K562 (cell line): ENCODE results near the gene PLXNB3. TPM values are rescaled to one million over a fixed set of nuclear protein-coding genes. Genes with fewer than 3 reads are reported as not detected.
"Not testable (repeated sequence)": the region's sequence is repeated elsewhere in the genome, so short reads cannot be mapped to it uniquely, and the experiment has no call there.

Experiments
- ATAC-seq: fragments of 200-7000 bp; cut with Tn5 transposase; 3 replicates; pipeline ENCODE4 v1.9.1; 2020; ENCODE audit warnings: moderate library complexity
- BruUV-seq: library from RNA; stranded (reverse); fragments of 400-500 nt; replicated peaks from 2 replicates; lab custom pipeline; 2021; lab: Mats Ljungman, UMichigan
- CTCF ChIA-PET: fragments of 300-600 bp; formaldehyde crosslinking; extraction: SDS; loops from one replicate; lab custom pipeline; 2021; ENCODE audit warnings: low intra/inter-chr PET ratio; lab: Yijun Ruan, JAX
- POLR2A ChIA-PET: fragments of 300-600, 350-650 bp; sonication (Branson Sonifier 250); formaldehyde crosslinking; extraction: SDS; loops from one replicate; lab custom pipeline; 2021; ENCODE audit warnings: antibody characterized with exemption, inconsistent platforms; lab: Yijun Ruan, JAX
- DNase-seq, 4 experiments: peaks; one replicate each; pipeline versions ENCODE4 v3.0.0 to v3.0.0-alpha.2; 2011 to 2018; ENCODE audit warnings: low spot score in 3 of 4, mixed read lengths in 3 of 4; ENCODE audit errors: extremely low read depth in 1 of 4
- FAIRE-seq: peaks from 2 replicates; lab custom pipeline; 2011; peaks lifted over from hg19 to GRCh38; lab: Jason Lieb, UNC
- H2AFZ ChIP-seq: 2 replicates; pipeline ENCODE4 v1.6.0; 2011; ENCODE audit warnings: low read depth, low read length, control low read depth, inconsistent platforms
- H3K27ac ChIP-seq: fragments of 200-600 bp; 3 replicates; pipeline ENCODE4 v1.8.0; 2011; ENCODE audit warnings: low read depth, mild to moderate bottlenecking, control low read depth, inconsistent platforms, low read length, moderate library complexity, mixed read lengths; ENCODE audit errors: extremely low read depth
- H3K27me3 ChIP-seq, 2 experiments: fragments of 300-600 bp in 1 of 2; 2 replicates in 1 of 2; 3 replicates in 1 of 2; pipeline versions ENCODE4 v1.6.0 to v1.8.0; 2011; ENCODE audit warnings: inconsistent platforms in 2 of 2, low read length in 2 of 2, mild to moderate bottlenecking in 1 of 2, mixed read lengths in 1 of 2, moderate library complexity in 1 of 2; ENCODE audit not compliant: control insufficient read depth in 2 of 2, insufficient read depth in 2 of 2
- H3K36me3 ChIP-seq: fragments of 300-600 bp; 3 replicates; pipeline ENCODE4 v1.8.0; 2011; ENCODE audit warnings: mild to moderate bottlenecking, low read length, inconsistent platforms; ENCODE audit not compliant: control insufficient read depth, insufficient read depth
- H3K4me1 ChIP-seq, 2 experiments: fragments of 200-600 bp in 1 of 2; replicated peaks in 1 of 2; 2 replicates in 1 of 2; 3 replicates in 1 of 2; pipeline versions ENCODE4 v1.5.1 to v1.8.0; 2011; ENCODE audit warnings: inconsistent platforms in 2 of 2, low read length in 2 of 2, mild to moderate bottlenecking in 1 of 2, mixed read lengths in 1 of 2, moderate library complexity in 1 of 2; ENCODE audit not compliant: control insufficient read depth in 2 of 2, insufficient read depth in 2 of 2
- H3K4me2 ChIP-seq: 2 replicates; pipeline ENCODE4 v1.6.1; 2011; ENCODE audit warnings: low read length, control low read depth, inconsistent platforms, mixed read lengths; ENCODE audit not compliant: insufficient read depth
- H3K4me3 ChIP-seq: fragments of 200-600 bp; sonication (generic), shearing (Covaris generic); 2 replicates; pipeline ENCODE4 v1.5.1; 2016; ENCODE audit warnings: control low read depth, inconsistent platforms
- H3K79me2 ChIP-seq: fragments of 200-600 bp; 3 replicates; pipeline ENCODE4 v1.8.0; 2011; ENCODE audit warnings: low read length, inconsistent platforms; ENCODE audit not compliant: control insufficient read depth, insufficient read depth
- H3K9ac ChIP-seq, 2 experiments: 2 replicates each; pipeline versions ENCODE4 v1.6.0 to v1.6.1; 2011; ENCODE audit warnings: low read depth in 2 of 2, low read length in 2 of 2, control low read depth in 1 of 2, inconsistent platforms in 1 of 2, mild to moderate bottlenecking in 1 of 2, mixed read lengths in 1 of 2; ENCODE audit not compliant: insufficient read depth in 1 of 2
- H3K9me1 ChIP-seq: one replicate; pipeline ENCODE4 v1.6.0; 2011; ENCODE audit warnings: inconsistent platforms, mild to moderate bottlenecking, low read length, moderate library complexity; ENCODE audit not compliant: control insufficient read depth, insufficient read depth
- H3K9me3 ChIP-seq: replicated peaks from 2 replicates; pipeline ENCODE4 v1.5.1; 2011; ENCODE audit warnings: low read depth, low read length, inconsistent platforms; ENCODE audit not compliant: control insufficient read depth, insufficient read depth
- H4K20me1 ChIP-seq: replicated peaks from 2 replicates; pipeline ENCODE4 v1.6.1; 2011; ENCODE audit warnings: low read length, inconsistent platforms, mixed read lengths; ENCODE audit not compliant: control insufficient read depth, insufficient read depth
- WGBS: fragments of 100-300 bp; shearing (Covaris generic); methylation state at CpG from one replicate; pipeline ENCODE4 v1.1.6; 2016; ENCODE audit warnings: low coverage, mixed read lengths; ENCODE audit not compliant: insufficient coverage; ENCODE audit errors: missing lambda C conversion rate; 5-methylcytosine and 5-hydroxymethylcytosine counted together
- in situ Hi-C: fragments of 300-500 bp; cut with MboI; formaldehyde crosslinking; loops from 4 replicates; pipeline ENCODE4 v1.15.0; 2018; ENCODE audit warnings: inconsistent platforms, mixed read lengths
- intact Hi-C: fragments of 100-400 bp; cut with micrococcal nuclease; formaldehyde crosslinking; loops from 2 replicates; pipeline ENCODE4 v1.14.2; 2022
- polyA plus RNA-seq, 8 experiments: library from polyadenylated mRNA; depleted of rRNA in 4 of 8; stranded (reverse) in 5 of 8; unstranded in 3 of 8; fragments of >200 nt; fragmentation: Nextera tagmentation in 2 of 8; fragmentation: Illumina TruSeq in 1 of 8; extraction: Ambion mirVana in 2 of 8; extraction: Trizol in 1 of 8; gene quantifications; 2 replicates each; pipeline versions ENCODE4 v1.2.1 to v1.2.3, GENCODE V29; 2011 to 2014; ENCODE audit warnings: inconsistent platforms in 1 of 8, missing spikeins in 1 of 8
- total RNA-seq, 7 experiments: library from RNA; depleted of rRNA in 6 of 7; stranded (reverse); fragments of >200 nt in 6 of 7; fragmentation: Illumina TruSeq in 2 of 7; extraction: Trizol in 2 of 7; gene quantifications; 2 replicates each; pipeline versions ENCODE4 v1.2.1 to v1.2.3, GENCODE V29; 2011 to 2021; ENCODE audit warnings: low replicate concordance in 1 of 7

PLXNB3 gene
- total and polyA plus RNA-seq, 9 of the 15 experiments (the other 6 are each of a cell fraction or from before 2014, with no cell fraction given): 0.22 to 2.0 (median 1.4) TPM; not detected in 2

- H4K20me1 ChIP-seq, H3K36me3 ChIP-seq, H2AFZ ChIP-seq, H3K27ac ChIP-seq, H3K27me3 ChIP-seq, H3K9me3 ChIP-seq, FAIRE-seq, CTCF ChIA-PET, H3K4me3 ChIP-seq, DNase-seq, in situ Hi-C loops, POLR2A ChIA-PET, H3K4me2 ChIP-seq, H3K9me1 ChIP-seq, H3K79me2 ChIP-seq, H3K9ac ChIP-seq, BruUV-seq, intact Hi-C loops, ATAC-seq: not testable (repeated sequence)
- 82% methylated on average over 5 of the region's 6 CpGs for WGBS
- peaks cover 0 to 30% of the 10 kb centered on the region in 2 experiments; a peak in 3 of 5 replicates for H3K4me1 ChIP-seq
These were observed 17.1 kb upstream of the PLXNB3 start for GRCh38 chrX:153746991-153747390.

- H3K9ac ChIP-seq, ATAC-seq, in situ Hi-C loops, FAIRE-seq, H3K27me3 ChIP-seq, H3K79me2 ChIP-seq, H3K27ac ChIP-seq, H3K36me3 ChIP-seq, H3K9me3 ChIP-seq, H3K9me1 ChIP-seq, intact Hi-C loops, BruUV-seq, H2AFZ ChIP-seq, H4K20me1 ChIP-seq, H3K4me2 ChIP-seq, H3K4me3 ChIP-seq, POLR2A ChIA-PET, DNase-seq, CTCF ChIA-PET: not testable (repeated sequence)
- H3K4me1 ChIP-seq: peaks cover 0 to 13% of the 10 kb centered on the region in 2 experiments; a peak in 3 of 5 replicates
- 86% methylated on average over 5 of the region's 7 CpGs for WGBS
These were observed 15.0 kb upstream of the PLXNB3 start for GRCh38 chrX:153749017-153749416.
